Tibial artery (tissue), 4 donors: ENCODE data around the gene SIMC1.

ENCODE experiments used
- DNase-seq, 2 donors: peaks; one replicate each; pipeline ENCODE4 v3.0.0-alpha.2; 2019
- H3K27ac ChIP-seq, 2 donors: fragments of 200-600 bp; sonication (generic) in 1 of 2; 1 replicate in 1 of 2; 2 replicates in 1 of 2; pipeline ENCODE4 v1.5.1; 2018 to 2019; ENCODE audit warnings: mild to moderate bottlenecking in 1 of 2
- H3K27me3 ChIP-seq, 2 donors: fragments of 200-600 bp; sonication (generic) in 1 of 2; one replicate each; pipeline versions ENCODE4 v1.5.1 to v1.6.0; 2016 to 2019
- H3K36me3 ChIP-seq, 3 donors: fragments of 200-600 bp; sonication (generic) in 2 of 3; one replicate each; pipeline ENCODE4 v1.5.1; 2016 to 2019; ENCODE audit warnings: mild to moderate bottlenecking in 2 of 3
- H3K4me1 ChIP-seq, 4 donors: fragments of 200-600 bp; sonication (generic) in 2 of 4; 1 replicate in 3 of 4; 2 replicates in 1 of 4; pipeline ENCODE4 v1.5.1; 2016 to 2019
- H3K4me3 ChIP-seq, 2 donors: fragments of 200-600 bp; sonication (generic) in 1 of 2; 1 replicate in 1 of 2; 2 replicates in 1 of 2; pipeline ENCODE4 v1.5.1; 2018 to 2019; ENCODE audit warnings: mild to moderate bottlenecking in 2 of 2
- H3K9me3 ChIP-seq, 3 donors: fragments of 200-600 bp; sonication (generic) in 1 of 3; one replicate each; pipeline ENCODE4 v1.5.1; 2016 to 2019
- intact Hi-C: fragments of 100-400 bp; cut with DNase I; formaldehyde crosslinking; loops from one replicate; pipeline ENCODE4 v1.15.0; 2023; ENCODE audit warnings: low total_unique reads
- TF ChIP-seq, protein P1 (sequence below), 2 experiments: fragments of 200-600 bp in 1 of 2; fragments of 450-650 bp in 1 of 2; IDR thresholded peaks; one replicate each; pipeline ENCODE4 v1.5.1; 2017 to 2019; ENCODE audit warnings: antibody characterized with exemption in 2 of 2, mild to moderate bottlenecking in 1 of 2, moderate library complexity in 1 of 2

The SIMC1 gene

DNA sequence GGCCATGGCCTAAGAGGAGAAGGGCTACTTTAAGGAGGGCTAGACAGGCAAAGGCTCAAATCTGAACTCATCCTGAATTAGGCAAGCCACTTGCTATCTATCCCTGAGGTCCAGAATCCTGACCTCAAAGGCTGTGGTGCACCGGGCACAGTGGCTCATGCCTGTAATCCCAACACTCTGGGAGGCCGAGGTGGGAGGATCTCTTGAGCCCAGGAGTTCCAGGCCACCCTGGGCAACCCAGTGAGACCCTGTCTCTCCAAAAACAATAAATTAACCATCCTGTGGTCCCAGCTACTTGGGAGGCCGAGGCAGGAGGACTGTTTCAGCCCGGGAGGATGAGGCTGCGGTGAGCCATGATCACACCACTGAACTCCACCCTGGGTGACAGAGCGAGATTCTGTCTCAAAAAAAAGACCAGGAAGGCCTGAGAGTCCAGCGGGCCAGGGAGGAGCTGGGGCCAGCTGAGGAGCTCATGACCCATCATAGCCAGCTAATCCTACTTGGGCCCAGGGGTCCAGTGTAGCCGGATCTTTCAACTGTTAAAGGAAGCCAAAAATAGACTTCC lies 146.2 kb downstream of the SIMC1 start:
- Histone ChIP-seq H3K4me3 (no peak overlapping the region), H3K27ac (no peak overlapping the region), H3K9me3 (no peaks in the 10 kb centered on the region), H3K27me3 (no peaks in the 10 kb centered on the region), H3K36me3 (peaks cover 0 to 35% (median 30%) of the 10 kb centered on the region in 3 donors), H3K4me1 (peaks cover 0 to 39% (median 32%) of the 10 kb centered on the region in 4 donors)
- TF ChIP-seq, protein P1, sequence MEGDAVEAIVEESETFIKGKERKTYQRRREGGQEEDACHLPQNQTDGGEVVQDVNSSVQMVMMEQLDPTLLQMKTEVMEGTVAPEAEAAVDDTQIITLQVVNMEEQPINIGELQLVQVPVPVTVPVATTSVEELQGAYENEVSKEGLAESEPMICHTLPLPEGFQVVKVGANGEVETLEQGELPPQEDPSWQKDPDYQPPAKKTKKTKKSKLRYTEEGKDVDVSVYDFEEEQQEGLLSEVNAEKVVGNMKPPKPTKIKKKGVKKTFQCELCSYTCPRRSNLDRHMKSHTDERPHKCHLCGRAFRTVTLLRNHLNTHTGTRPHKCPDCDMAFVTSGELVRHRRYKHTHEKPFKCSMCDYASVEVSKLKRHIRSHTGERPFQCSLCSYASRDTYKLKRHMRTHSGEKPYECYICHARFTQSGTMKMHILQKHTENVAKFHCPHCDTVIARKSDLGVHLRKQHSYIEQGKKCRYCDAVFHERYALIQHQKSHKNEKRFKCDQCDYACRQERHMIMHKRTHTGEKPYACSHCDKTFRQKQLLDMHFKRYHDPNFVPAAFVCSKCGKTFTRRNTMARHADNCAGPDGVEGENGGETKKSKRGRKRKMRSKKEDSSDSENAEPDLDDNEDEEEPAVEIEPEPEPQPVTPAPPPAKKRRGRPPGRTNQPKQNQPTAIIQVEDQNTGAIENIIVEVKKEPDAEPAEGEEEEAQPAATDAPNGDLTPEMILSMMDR (IDR thresholded peaks at IDR 0.05) = no peak
- DNase-seq = no peak
- intact Hi-C loops = no loop called here

DNA sequence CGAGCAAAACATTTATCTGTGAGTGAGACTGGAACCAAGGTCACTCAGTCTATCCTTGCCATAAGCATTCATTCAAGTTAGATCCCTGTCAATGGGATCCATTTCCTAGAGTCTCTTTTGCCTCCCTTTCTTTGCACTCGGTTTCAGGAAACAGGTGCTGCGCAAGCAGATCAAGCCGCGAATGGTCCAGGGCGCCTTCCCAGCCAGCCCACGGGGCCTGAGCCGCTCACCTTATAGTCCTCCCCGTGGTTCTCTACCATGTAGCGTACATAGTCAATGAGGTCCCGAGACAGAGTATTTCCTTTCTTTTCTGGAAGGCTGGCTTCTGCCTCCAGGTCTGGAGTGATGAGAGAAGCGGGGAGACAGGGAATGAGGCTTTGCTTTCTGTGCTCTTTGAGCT lies 146.8 kb downstream of the SIMC1 start:
- intact Hi-C loops = no loop called here
- no peak for DNase-seq

GRCh38 chr5:176386491-176386890 lies 148.3 kb downstream of the SIMC1 start:
- peaks cover 0 to 43% (median 37%) of the 10 kb centered on the region in 3 donors for H3K36me3 ChIP-seq
- no peak for DNase-seq
- TF ChIP-seq, protein P1 (IDR thresholded peaks at IDR 0.05) = no peak
- H3K27me3 ChIP-seq = no peaks in the 10 kb centered on the region
- H3K27ac ChIP-seq = no peak overlapping the region
- peaks cover 0 to 34% (median 28%) of the 10 kb centered on the region in 4 donors for H3K4me1 ChIP-seq
- H3K9me3 ChIP-seq = no peaks in the 10 kb centered on the region
- H3K4me3 ChIP-seq = no peak overlapping the region
- intact Hi-C loops = no loop called here

More for the DNA sequence above, 146.8 kb downstream of the SIMC1 start:
- Histone ChIP-seq H3K27me3 (no peaks in the 10 kb centered on the region), H3K4me3 (no peak overlapping the region), H3K36me3 (peaks cover 0 to 35% (median 30%) of the 10 kb centered on the region in 3 donors), H3K27ac (no peak overlapping the region), H3K4me1 (peaks cover 0 to 44% (median 36%) of the 10 kb centered on the region in 4 donors), H3K9me3 (no peaks in the 10 kb centered on the region)
- TF ChIP-seq, protein P1 (IDR thresholded peaks at IDR 0.05) = no peak

DNA sequence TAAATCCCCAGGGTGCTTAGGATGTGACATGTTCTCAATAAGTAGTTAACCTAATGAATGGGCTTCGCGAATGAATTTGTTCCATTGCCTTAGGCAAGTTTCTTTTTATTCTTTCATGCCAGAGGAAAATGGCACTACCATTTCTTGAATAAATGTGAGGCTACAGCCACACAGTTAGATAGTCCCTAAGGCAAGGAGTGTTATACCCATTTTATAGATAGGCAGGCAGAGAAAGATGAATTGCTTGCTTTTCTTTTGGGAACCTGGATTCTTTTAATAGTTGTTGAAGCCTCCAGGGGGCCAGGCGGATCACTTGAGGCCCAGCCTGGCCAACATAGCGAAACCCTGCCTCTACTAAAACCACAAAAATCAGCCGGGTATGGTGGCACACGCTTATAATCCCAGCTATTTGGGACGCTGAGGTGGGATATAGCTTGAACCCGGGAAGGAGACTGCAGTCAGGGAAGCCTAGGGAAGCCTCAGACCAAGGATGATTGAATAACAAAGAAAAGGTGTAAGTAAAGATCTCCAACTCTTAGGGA lies 149.2 kb downstream of the SIMC1 start:
- intact Hi-C loops = no loop called here
- Histone ChIP-seq H3K4me1 (peaks cover 0 to 25% (median 21%) of the 10 kb centered on the region in 4 donors), H3K4me3 (peak overlapping the region; percentile 79 to 80), H3K9me3 (no peaks in the 10 kb centered on the region), H3K36me3 (peaks cover 5 to 46% (median 41%) of the 10 kb centered on the region in 3 donors), H3K27me3 (no peaks in the 10 kb centered on the region), H3K27ac (peak overlapping the region; percentile 88 to 92)
- DNase-seq = no peak
- TF ChIP-seq, protein P1 (IDR thresholded peaks at IDR 0.05) = no peak

- TF ChIP-seq, protein P1 (IDR thresholded peaks at IDR 0.05) = no peak
- Histone ChIP-seq H3K27me3 (no peaks in the 10 kb centered on the region), H3K4me1 (peaks cover 0 to 24% (median 20%) of the 10 kb centered on the region in 4 donors), H3K9me3 (no peaks in the 10 kb centered on the region), H3K36me3 (peaks cover 10 to 46% (median 43%) of the 10 kb centered on the region in 3 donors), H3K4me3 (peak overlapping the region; percentile 79 to 80), H3K27ac (peak overlapping the region; percentile 88 to 92)
- peak in 1 of 2 donors; percentile 71 for DNase-seq
- intact Hi-C loops = no loop called here
These were observed 149.8 kb downstream of the SIMC1 start for GRCh38 chr5:176388003-176388443.
